Upper lobe of left lung (tissue), 4 donors: ENCODE data around the gene PHF2.

Experiments used
- POLR2A ChIP-seq, 4 donors: fragments of 450-650 bp; IDR thresholded peaks; one replicate each; pipeline ENCODE4 v1.5.1; 2016 to 2017; ENCODE audit warnings: antibody characterized with exemption in 4 of 4, mild to moderate bottlenecking in 2 of 4
- POLR2AphosphoS5 ChIP-seq, 2 donors: sonication (generic); formaldehyde crosslinking; IDR thresholded peaks; one replicate each; pipeline ENCODE4 v1.5.1; 2017; ENCODE audit warnings: antibody characterized with exemption in 2 of 2
- TF ChIP-seq, protein P1 (sequence below), 6 experiments: fragments of 450-650 bp in 4 of 6; fragments of 200-600 bp in 2 of 6; sonication (generic) in 2 of 6; IDR thresholded peaks; one replicate each; pipeline ENCODE4 v1.5.1; 2016 to 2019; ENCODE audit warnings: antibody characterized with exemption in 6 of 6

- TF ChIP-seq, protein P1, sequence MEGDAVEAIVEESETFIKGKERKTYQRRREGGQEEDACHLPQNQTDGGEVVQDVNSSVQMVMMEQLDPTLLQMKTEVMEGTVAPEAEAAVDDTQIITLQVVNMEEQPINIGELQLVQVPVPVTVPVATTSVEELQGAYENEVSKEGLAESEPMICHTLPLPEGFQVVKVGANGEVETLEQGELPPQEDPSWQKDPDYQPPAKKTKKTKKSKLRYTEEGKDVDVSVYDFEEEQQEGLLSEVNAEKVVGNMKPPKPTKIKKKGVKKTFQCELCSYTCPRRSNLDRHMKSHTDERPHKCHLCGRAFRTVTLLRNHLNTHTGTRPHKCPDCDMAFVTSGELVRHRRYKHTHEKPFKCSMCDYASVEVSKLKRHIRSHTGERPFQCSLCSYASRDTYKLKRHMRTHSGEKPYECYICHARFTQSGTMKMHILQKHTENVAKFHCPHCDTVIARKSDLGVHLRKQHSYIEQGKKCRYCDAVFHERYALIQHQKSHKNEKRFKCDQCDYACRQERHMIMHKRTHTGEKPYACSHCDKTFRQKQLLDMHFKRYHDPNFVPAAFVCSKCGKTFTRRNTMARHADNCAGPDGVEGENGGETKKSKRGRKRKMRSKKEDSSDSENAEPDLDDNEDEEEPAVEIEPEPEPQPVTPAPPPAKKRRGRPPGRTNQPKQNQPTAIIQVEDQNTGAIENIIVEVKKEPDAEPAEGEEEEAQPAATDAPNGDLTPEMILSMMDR (IDR thresholded peaks at IDR 0.05), result no peak
- TF ChIP-seq POLR2AphosphoS5 (IDR thresholded peaks at IDR 0.05) (no peak), POLR2A (IDR thresholded peaks at IDR 0.05) (no peak)
These were observed 26.6 kb downstream of the PHF2 start for GRCh38 chr9:93603011-93603410.
